Panc1 (cell line): ENCODE data around the gene PYGM. TPM values are rescaled to one million over a fixed set of nuclear protein-coding genes. Genes with fewer than 3 reads are reported as not detected.

ENCODE experiments used
- ATAC-seq: fragments of 200-7000 bp; cut with Tn5 transposase; 2 replicates; pipeline ENCODE4 v1.9.1; 2020; ENCODE audit warnings: mild to moderate bottlenecking, moderate library complexity
- BruUV-seq: library from RNA; stranded (reverse); fragments of 400-500 nt; replicated peaks from 2 replicates; lab custom pipeline; 2021; lab: Mats Ljungman, UMichigan
- CTCF ChIA-PET: fragments of 300-600 bp; sonication (Branson Sonifier 250); formaldehyde crosslinking; loops from one replicate; lab custom pipeline; 2022; ENCODE audit warnings: antibody characterized with exemption; lab: Charles Lee
- POLR2A ChIA-PET: fragments of 300-600 bp; sonication (Branson Sonifier 250); formaldehyde crosslinking; loops from one replicate; lab custom pipeline; 2022; ENCODE audit warnings: antibody characterized with exemption; lab: Charles Lee
- DNase-seq: peaks from one replicate; pipeline ENCODE4 v3.0.0-alpha.2; 2010; ENCODE audit warnings: low read depth, low spot score
- H3K27ac ChIP-seq: 2 replicates; pipeline ENCODE4 v1.5.1; 2011; ENCODE audit warnings: mild to moderate bottlenecking, low read length, inconsistent platforms
- H3K27me3 ChIP-seq: fragments of 200-500 bp; sonication (Bioruptor generic); 2 replicates; pipeline ENCODE4 v1.6.0; 2014; ENCODE audit warnings: low read length, inconsistent platforms; ENCODE audit not compliant: control insufficient read depth, insufficient read depth
- H3K36me3 ChIP-seq: fragments of 200-500 bp; sonication (Bioruptor generic); 2 replicates; pipeline ENCODE4 v1.5.1; 2014; ENCODE audit warnings: inconsistent platforms, mild to moderate bottlenecking, low read length, moderate library complexity; ENCODE audit not compliant: control insufficient read depth, insufficient read depth
- H3K4me1 ChIP-seq: 2 replicates; pipeline ENCODE4 v1.5.1; 2011; ENCODE audit warnings: inconsistent platforms, mild to moderate bottlenecking, low read length, moderate library complexity; ENCODE audit not compliant: control insufficient read depth, insufficient read depth
- H3K4me3 ChIP-seq, 2 experiments: 2 replicates each; pipeline ENCODE4 v1.5.1; 2011 to 2012; ENCODE audit warnings: low read depth in 2 of 2, low read length in 2 of 2, mild to moderate bottlenecking in 2 of 2, inconsistent platforms in 1 of 2, moderate library complexity in 1 of 2
- H3K9me3 ChIP-seq: fragments of 200-500 bp; sonication (Bioruptor generic); 2 replicates; pipeline ENCODE4 v1.5.1; 2014; ENCODE audit warnings: low read depth, mild to moderate bottlenecking, inconsistent platforms, low read length, moderate library complexity; ENCODE audit not compliant: control insufficient read depth, insufficient read depth
- POLR2AphosphoS5 ChIP-seq: IDR thresholded peaks from 2 replicates; pipeline ENCODE4 v1.6.1; 2012; ENCODE audit warnings: mild to moderate bottlenecking, low read depth, low read length, moderate library complexity
- SIN3A ChIP-seq: IDR thresholded peaks from 2 replicates; pipeline ENCODE4 v1.6.1; 2012; ENCODE audit warnings: low read depth, mild to moderate bottlenecking, low read length, moderate library complexity, borderline replicate concordance; ENCODE audit not compliant: insufficient read depth
- TCF7L2 ChIP-seq: IDR thresholded peaks from 2 replicates; pipeline ENCODE4 v1.6.1; 2011; ENCODE audit warnings: mild to moderate bottlenecking, low read depth, low read length, inconsistent platforms
- in situ Hi-C: cut with HindIII; loops from 2 replicates; pipeline ENCODE4 v1.10.0; 2016; ENCODE audit warnings: low sequenced_read_pairs, low pct_unique_long_range_greater_than_20kb
- intact Hi-C: fragments of 100-400 bp; cut with micrococcal nuclease; formaldehyde crosslinking; loops from one replicate; pipeline ENCODE4 v1.10.0; 2022; ENCODE audit not compliant: unreplicated experiment
- total RNA-seq: library from RNA; stranded (reverse); gene quantifications from one replicate; pipeline ENCODE4 v1.2.1, GENCODE V29; 2021; ENCODE audit not compliant: unreplicated experiment
- TF ChIP-seq, protein P1 (sequence below), 2 experiments: IDR thresholded peaks; 2 replicates each; pipeline ENCODE4 v1.6.1; 2011 to 2012; ENCODE audit warnings: low read depth in 2 of 2, control low read depth in 1 of 2, low read length in 1 of 2, mild to moderate bottlenecking in 1 of 2, moderate library complexity in 1 of 2; ENCODE audit not compliant: insufficient read depth in 1 of 2
- TF ChIP-seq, protein P2 (sequence below): fragments of 450-650 bp; IDR thresholded peaks from 2 replicates; pipeline ENCODE4 v1.5.1; 2017; ENCODE audit warnings: mild to moderate bottlenecking

The PYGM gene
- total RNA-seq, 1 experiment from 2014 or later, result 0.39 TPM

- no TSS peak for BruUV-seq
- Histone ChIP-seq H3K36me3 (no peaks in the 10 kb centered on the region; the same call in 1 of the 2 replicates), H3K4me3 (peak overlapping the region in 1 of 2 experiments; percentile 86; a peak in 2 of 4 replicates), H3K27me3 (no peaks in the 10 kb centered on the region), H3K4me1 (peaks cover 23% of the 10 kb centered on the region), H3K9me3 (no peaks in the 10 kb centered on the region), H3K27ac (peak overlapping the region; percentile 74)
- intact Hi-C loops, result no loop called here
- CTCF ChIA-PET, result no interaction called here
- DNase-seq, result no peak
- no peak for ATAC-seq
- in situ Hi-C loops, result no loop called here
- no peak for TF ChIP-seq POLR2AphosphoS5
- TF ChIP-seq, protein P1, sequence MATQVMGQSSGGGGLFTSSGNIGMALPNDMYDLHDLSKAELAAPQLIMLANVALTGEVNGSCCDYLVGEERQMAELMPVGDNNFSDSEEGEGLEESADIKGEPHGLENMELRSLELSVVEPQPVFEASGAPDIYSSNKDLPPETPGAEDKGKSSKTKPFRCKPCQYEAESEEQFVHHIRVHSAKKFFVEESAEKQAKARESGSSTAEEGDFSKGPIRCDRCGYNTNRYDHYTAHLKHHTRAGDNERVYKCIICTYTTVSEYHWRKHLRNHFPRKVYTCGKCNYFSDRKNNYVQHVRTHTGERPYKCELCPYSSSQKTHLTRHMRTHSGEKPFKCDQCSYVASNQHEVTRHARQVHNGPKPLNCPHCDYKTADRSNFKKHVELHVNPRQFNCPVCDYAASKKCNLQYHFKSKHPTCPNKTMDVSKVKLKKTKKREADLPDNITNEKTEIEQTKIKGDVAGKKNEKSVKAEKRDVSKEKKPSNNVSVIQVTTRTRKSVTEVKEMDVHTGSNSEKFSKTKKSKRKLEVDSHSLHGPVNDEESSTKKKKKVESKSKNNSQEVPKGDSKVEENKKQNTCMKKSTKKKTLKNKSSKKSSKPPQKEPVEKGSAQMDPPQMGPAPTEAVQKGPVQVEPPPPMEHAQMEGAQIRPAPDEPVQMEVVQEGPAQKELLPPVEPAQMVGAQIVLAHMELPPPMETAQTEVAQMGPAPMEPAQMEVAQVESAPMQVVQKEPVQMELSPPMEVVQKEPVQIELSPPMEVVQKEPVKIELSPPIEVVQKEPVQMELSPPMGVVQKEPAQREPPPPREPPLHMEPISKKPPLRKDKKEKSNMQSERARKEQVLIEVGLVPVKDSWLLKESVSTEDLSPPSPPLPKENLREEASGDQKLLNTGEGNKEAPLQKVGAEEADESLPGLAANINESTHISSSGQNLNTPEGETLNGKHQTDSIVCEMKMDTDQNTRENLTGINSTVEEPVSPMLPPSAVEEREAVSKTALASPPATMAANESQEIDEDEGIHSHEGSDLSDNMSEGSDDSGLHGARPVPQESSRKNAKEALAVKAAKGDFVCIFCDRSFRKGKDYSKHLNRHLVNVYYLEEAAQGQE (IDR thresholded peaks at IDR 0.05; ENCODE audit: insufficient read depth in 1 of 2, low read depth in 2 of 2, low read length in 1 of 2), result no peak
- TF ChIP-seq, protein P2, sequence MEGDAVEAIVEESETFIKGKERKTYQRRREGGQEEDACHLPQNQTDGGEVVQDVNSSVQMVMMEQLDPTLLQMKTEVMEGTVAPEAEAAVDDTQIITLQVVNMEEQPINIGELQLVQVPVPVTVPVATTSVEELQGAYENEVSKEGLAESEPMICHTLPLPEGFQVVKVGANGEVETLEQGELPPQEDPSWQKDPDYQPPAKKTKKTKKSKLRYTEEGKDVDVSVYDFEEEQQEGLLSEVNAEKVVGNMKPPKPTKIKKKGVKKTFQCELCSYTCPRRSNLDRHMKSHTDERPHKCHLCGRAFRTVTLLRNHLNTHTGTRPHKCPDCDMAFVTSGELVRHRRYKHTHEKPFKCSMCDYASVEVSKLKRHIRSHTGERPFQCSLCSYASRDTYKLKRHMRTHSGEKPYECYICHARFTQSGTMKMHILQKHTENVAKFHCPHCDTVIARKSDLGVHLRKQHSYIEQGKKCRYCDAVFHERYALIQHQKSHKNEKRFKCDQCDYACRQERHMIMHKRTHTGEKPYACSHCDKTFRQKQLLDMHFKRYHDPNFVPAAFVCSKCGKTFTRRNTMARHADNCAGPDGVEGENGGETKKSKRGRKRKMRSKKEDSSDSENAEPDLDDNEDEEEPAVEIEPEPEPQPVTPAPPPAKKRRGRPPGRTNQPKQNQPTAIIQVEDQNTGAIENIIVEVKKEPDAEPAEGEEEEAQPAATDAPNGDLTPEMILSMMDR, result no peak
- no peak for TF ChIP-seq SIN3A
- TF ChIP-seq TCF7L2, result no peak; the same call in 1 of the 2 replicates
- POLR2A ChIA-PET, result interaction anchor here (0.8 kb wide), 1 partner anchor 30 kb away, joined by 3 read pairs; no protein-coding TSS in a partner anchor
Measured at GRCh38 chr11:64804346-64805210, 44.8 kb upstream of the PYGM start.

GRCh38 chr11:64803846-64804345 is 44.1 kb upstream of the PYGM start:
- ATAC-seq, result peak; percentile 59
- Histone ChIP-seq H3K9me3 (no peaks in the 10 kb centered on the region), H3K27me3 (no peaks in the 10 kb centered on the region), H3K4me3 (peak overlapping the region; percentile 75 to 86), H3K4me1 (peaks cover 18% of the 10 kb centered on the region), H3K36me3 (no peaks in the 10 kb centered on the region; the same call in 1 of the 2 replicates), H3K27ac (peak overlapping the region; percentile 74)
- TF ChIP-seq SIN3A (no peak), POLR2AphosphoS5 (no peak), TCF7L2 (0 out of 2 replicates have a peak, but pooled peaks have one; percentile 17)
- TF ChIP-seq, protein P1 (IDR thresholded peaks at IDR 0.05; ENCODE audit: insufficient read depth in 1 of 2, low read depth in 2 of 2, low read length in 1 of 2), result no peak
- TF ChIP-seq, protein P2, result no peak
- in situ Hi-C loops (no loop called here), intact Hi-C loops (no loop called here)
- ChIA-PET CTCF (interaction anchor here (0.7 kb wide), 1 partner anchor 74 kb away, joined by 5 read pairs; the partner anchor contains the start of gene EHD1), POLR2A (interaction anchor here (0.8 kb wide), 1 partner anchor 31 kb away, joined by 3 read pairs; no protein-coding TSS in a partner anchor)
- BruUV-seq, result TSS peak; percentile 94
- DNase-seq, result no peak
